ENCODE results near the gene FBXO2. TPM values are rescaled to one million over a fixed set of nuclear protein-coding genes. Genes with fewer than 3 reads are reported as not detected.

The FBXO2 gene
- total RNA-seq, 1 donor, result 4.3 TPM

GRCh38 chr1:11653861-11654136 is 430 bp downstream of the FBXO2 start:
- peak overlapping the region; percentile 80 for H3K4me3 ChIP-seq (ENCODE audit: low read depth, low read length)
- no peak for TF ChIP-seq CTCF (IDR thresholded peaks at IDR 0.05; ENCODE audit: insufficient read depth, low read depth, low read length)

DNA sequence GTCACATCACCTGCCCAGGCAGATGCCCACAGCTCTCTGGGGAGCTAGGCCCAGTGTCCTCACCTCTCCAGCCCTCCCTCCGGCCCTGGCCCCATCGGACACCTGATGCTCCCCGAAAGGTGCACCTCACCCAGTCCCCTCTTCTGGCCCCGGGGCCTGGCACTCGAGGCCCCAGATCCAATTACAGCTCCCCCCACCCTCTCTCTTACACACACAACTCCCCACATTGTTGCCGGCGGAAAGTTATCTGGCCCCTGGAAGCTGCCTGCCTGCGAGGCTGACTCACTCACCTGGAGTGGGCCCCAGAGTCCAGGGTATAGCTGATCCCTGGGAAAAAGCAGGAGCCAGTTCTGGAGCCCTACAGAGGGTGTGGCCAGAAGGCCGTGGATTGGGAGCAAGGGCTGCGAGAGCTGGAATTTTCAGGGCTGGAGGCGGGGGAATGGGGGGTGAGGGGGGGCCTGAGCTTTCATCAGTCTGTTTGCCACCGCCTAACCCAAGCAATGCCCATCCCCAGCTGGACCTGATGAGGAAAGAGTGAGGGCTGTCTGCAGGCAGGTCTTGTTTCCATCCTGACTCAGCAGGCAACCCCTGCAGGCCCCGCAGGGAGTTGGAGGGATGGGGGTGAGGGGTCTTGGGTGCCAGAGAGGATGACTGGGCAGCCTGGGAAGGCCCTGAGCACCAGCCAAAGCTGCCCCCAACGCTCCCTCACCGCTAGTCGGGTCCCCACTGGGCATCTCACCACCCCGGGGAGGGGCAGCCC is 948 bp downstream of the FBXO2 start:
- no peak overlapping the region for H3K4me3 ChIP-seq (ENCODE audit: low read depth, low read length)
- TF ChIP-seq CTCF (IDR thresholded peaks at IDR 0.05; ENCODE audit: insufficient read depth, low read depth, low read length), result no peak
- no peak for DNase-seq (ENCODE audit: low read depth)

More at GRCh38 chr1:11653861-11654136, 430 bp downstream of the FBXO2 start:
- no peak for DNase-seq (ENCODE audit: low read depth)

- no peak for TF ChIP-seq CTCF (IDR thresholded peaks at IDR 0.05; ENCODE audit: insufficient read depth, low read depth, low read length)
- no peak overlapping the region for H3K4me3 ChIP-seq (ENCODE audit: low read depth, low read length)
- DNase-seq (ENCODE audit: low read depth), result no peak
Measured at GRCh38 chr1:11652203-11652780, 1.9 kb downstream of the FBXO2 start.

- no peak overlapping the region for H3K4me3 ChIP-seq (ENCODE audit: low read depth, low read length)
- no peak for TF ChIP-seq CTCF (IDR thresholded peaks at IDR 0.05; ENCODE audit: insufficient read depth, low read depth, low read length)
- DNase-seq (ENCODE audit: low read depth), result no peak
Measured at GRCh38 chr1:11651017-11651416, 3.2 kb downstream of the FBXO2 start.

DNA sequence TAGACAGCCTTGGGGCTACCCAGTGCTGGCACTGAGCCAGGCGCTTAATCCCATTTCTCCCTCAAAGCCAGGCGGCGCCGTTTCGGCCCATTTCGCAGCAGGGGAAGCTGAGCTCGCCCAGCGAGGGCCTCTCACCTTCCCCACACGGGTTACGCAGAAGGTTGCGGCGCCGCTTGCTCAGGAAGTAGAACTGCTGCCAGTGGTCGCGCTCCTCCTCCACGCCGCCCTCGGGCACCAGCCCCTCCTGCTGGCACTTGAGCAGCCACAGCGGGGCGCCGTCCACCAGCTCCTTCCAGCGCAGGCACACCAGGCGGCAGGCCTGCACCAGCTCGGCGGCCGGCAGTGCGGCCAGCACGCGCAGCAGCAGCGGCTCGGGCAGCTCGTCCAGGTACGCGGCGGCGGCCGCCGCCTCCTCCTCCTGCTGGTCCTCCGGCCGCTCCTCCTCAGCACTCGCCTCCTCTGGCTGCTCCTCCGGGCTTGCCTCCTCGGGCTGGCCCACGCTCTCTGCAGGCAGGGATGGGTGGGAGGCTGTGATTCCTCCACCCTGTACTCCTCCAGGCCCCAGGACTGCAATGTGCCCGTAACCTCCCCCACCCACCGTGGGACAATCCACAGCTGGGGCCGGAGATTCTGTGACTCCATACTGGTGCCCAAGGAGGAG is 3.8 kb downstream of the FBXO2 start:
- no peak overlapping the region for H3K4me3 ChIP-seq (ENCODE audit: low read depth, low read length)
- DNase-seq (ENCODE audit: low read depth), result peak; percentile 71
- TF ChIP-seq CTCF (IDR thresholded peaks at IDR 0.05; ENCODE audit: insufficient read depth, low read depth, low read length), result peak; percentile 71

DNA sequence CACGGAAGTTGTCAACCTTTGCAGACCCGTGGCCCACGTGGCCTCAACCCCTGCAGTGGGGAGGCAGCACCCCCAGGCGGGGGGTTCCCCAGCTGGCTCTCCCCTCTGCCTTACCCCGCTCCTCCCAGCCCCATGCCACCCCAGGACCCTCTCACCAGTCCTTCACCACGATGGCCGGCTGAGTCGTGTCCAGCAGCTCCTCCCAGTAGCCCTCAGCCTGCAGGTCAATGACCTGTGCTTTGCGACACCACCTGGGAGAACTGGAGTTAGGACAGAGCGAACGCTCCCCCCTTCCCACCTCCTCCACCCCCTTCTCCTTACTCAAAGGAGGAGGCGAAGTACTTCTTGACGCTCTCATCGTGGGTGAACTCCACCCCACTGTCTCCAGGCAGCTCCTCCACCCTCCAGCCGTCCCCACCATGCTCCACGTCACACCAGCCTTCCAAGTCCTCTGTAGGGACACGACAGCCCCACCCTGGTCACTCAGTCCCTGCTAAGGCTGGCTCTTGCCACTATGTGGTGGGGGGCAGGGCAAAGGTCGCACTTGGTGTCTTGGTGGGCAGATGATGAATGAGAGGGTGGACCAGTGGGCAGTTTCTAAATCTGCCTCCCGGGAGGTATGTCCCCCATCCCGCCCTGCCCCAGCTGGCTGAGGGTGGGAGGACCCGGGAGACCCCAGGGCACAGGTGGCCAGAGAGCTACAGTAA is 4.5 kb downstream of the FBXO2 start:
- no peak for DNase-seq (ENCODE audit: low read depth)
- no peak for TF ChIP-seq CTCF (IDR thresholded peaks at IDR 0.05; ENCODE audit: insufficient read depth, low read depth, low read length)
- no peak overlapping the region for H3K4me3 ChIP-seq (ENCODE audit: low read depth, low read length)
